K562 treated with DMSO at 1 percent for 48 hours (cell line): ENCODE results near the gene VMO1. TPM values are rescaled to one million over a fixed set of nuclear protein-coding genes. Genes with fewer than 3 reads are reported as not detected.

Experiments
- total RNA-seq: library from RNA; unstranded; fragments of 300-600 nt; gene quantifications from 2 replicates; pipeline ENCODE4 v1.2.3, GENCODE V29; 2022; ENCODE audit warnings: low replicate concordance; ENCODE audit errors: extremely low read depth

Gene VMO1
- total RNA-seq, result not detected in 2 replicates

DNA sequence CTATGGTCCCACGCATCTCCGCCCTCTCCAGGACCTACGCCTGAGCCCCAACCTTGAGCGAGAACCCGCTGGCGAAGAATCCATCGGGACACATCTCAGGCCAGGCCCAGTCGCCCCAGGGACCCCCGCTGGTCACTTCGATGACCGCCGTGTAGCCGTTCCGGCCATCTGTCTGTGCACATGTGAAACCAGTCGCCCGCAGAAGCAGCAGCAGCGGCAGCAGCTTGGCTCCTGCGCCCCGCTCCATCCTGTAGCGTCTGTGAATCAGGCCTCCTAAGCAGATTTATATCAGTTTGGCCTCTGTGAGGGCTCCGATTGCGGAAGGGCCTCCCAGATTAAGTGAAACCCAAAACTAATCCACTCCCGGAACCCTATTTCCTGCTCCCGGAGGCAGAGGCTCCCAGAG lies at the start of gene VMO1:
Gene VMO1, minus strand, starts transcription at position 259 of the 406 bp plus-strand sequence. Its CDS starts 12 bp downstream, at position 247.

DNA sequence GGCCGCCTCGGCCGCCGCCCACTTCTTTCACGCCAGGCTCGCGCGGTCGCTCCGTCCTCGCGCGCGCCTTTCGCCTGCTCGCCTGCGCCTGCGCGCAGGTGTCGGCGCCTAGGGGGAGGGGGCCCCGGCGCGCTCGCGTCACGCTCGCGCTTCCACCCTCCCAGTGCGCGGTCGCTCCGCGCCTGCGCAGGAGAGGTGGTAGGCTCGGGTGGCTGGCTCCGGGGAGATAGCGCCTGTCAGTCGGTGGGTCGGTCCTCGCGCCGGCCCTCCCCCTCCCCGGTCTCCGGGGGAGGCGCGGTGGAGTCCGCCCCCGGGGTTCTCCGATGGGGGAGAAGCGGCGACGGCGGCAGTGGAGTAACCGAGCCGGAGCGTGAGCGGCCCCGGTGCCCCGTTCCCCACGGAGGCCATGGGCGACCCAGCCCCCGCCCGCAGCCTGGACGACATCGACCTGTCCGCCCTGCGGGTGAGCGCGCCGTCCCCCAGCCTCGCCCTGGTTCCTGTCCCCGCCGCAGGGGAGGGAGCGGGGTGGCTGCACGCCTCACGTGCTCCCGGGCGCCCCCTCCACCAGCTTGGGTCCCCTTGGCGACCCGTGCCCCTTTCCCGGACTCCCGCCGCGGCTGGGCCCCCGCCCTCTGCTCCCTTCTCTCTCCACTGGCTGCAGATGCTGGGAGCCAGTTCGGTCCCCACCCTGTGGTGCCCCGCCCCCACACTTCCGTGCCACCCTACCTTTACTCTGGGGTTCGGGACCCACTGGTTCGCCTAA lies 47.2 kb upstream of the VMO1 start, which contains the start of gene MINK1:
Gene MINK1, plus strand, starts transcription at position 163 of the 763 bp plus-strand sequence. Its CDS starts 244 bp downstream, at position 407.

GRCh38 chr17:4806777-4807604 lies 20.8 kb upstream of the VMO1 start, which contains the start of gene PLD2:
Gene PLD2, plus strand, starts transcription at chr17:4807152. Its CDS starts 621 bp downstream, at chr17:4807773.

DNA sequence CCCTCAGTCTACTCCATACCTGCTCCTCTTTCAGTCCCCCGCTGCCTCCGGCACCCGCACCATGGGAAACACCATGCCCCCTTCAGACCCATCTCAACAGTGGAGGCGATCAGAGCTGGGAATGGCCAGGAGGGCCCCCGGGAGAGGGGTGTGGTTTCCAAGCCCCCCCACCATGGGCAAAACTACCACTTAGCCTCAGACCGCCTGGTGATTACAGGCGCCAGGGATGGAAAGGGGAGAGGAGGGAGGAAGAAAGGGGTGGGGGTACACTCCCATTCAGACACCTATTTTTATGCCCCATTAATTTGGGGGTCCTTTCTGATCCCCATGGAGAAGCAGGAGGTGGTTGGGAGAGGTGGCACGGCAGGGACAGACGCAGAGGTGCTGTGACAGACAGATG lies 16.1 kb upstream of the VMO1 start, which contains the start of gene C17orf114:
Gene C17orf114, minus strand, starts transcription at position 101 of the 400 bp plus-strand sequence.

GRCh38 chr17:4788807-4789700 lies 2.9 kb upstream of the VMO1 start, which contains the start of gene GLTPD2:
Gene GLTPD2, plus strand, starts transcription at chr17:4788964. Its CDS starts 48 bp downstream, at chr17:4789012.

GRCh38 chr17:4771519-4772234 lies 14.5 kb downstream of the VMO1 start, which contains the start of gene TM4SF5:
Gene TM4SF5, plus strand, starts transcription at chr17:4771886. Its CDS starts 37 bp downstream, at chr17:4771923.

GRCh38 chr17:4739122-4740024 lies 46.8 kb downstream of the VMO1 start, which contains the start of the genes CXCL16 and ZMYND15:
Gene CXCL16, minus strand, starts transcription at chr17:4739928. Its CDS starts 589 bp downstream, at chr17:4739339.
Gene ZMYND15, plus strand, starts transcription at chr17:4739833. Its CDS starts 716 bp downstream, at chr17:4740549.

Other genes starting within 250 kb of the VMO1 start
- not detected in 2 replicates for gene MYBBP1A, start 231.0 kb downstream of the VMO1 start, total RNA-seq
- not detected in 2 replicates for gene GGT6, start 225.8 kb downstream of the VMO1 start, total RNA-seq
- gene SMTNL2, start 201.8 kb downstream of the VMO1 start, total RNA-seq, result not detected in 2 replicates
- not detected in 2 replicates for gene ALOX15, start 144.7 kb downstream of the VMO1 start, total RNA-seq
- not detected in 2 replicates for gene PELP1, start 82.2 kb downstream of the VMO1 start, total RNA-seq
- gene ARRB2, start 75.7 kb downstream of the VMO1 start, total RNA-seq, result not detected in 2 replicates
- gene MED11, start 54.9 kb downstream of the VMO1 start, total RNA-seq, result not detected in 2 replicates
- gene ZMYND15, start 46.5 kb downstream of the VMO1 start, total RNA-seq, result not detected in 2 replicates
- gene CXCL16, start 46.4 kb downstream of the VMO1 start, total RNA-seq, result not detected in 2 replicates
- not detected in 2 replicates for gene TM4SF5, start 14.5 kb downstream of the VMO1 start, total RNA-seq
- gene GLTPD2, start 2.6 kb upstream of the VMO1 start, total RNA-seq, result not detected in 2 replicates
- gene PSMB6, start 9.8 kb upstream of the VMO1 start, total RNA-seq, result not detected in 2 replicates
- gene PLD2, start 20.8 kb upstream of the VMO1 start, total RNA-seq, result not detected in 2 replicates
- not detected in 2 replicates for gene MINK1, start 47.0 kb upstream of the VMO1 start, total RNA-seq
- not detected in 2 replicates for gene C17orf107, start 113.2 kb upstream of the VMO1 start, total RNA-seq
- not detected in 2 replicates for gene CHRNE, start 116.7 kb upstream of the VMO1 start, total RNA-seq
- gene GP1BA, start 145.9 kb upstream of the VMO1 start, total RNA-seq, result not detected in 2 replicates
- not detected in 2 replicates for gene SLC25A11, start 153.7 kb upstream of the VMO1 start, total RNA-seq
- not detected in 2 replicates for gene RNF167, start 153.9 kb upstream of the VMO1 start, total RNA-seq
- not detected in 2 replicates for gene PFN1, start 162.2 kb upstream of the VMO1 start, total RNA-seq
- not detected in 2 replicates for gene ENO3, start 164.8 kb upstream of the VMO1 start, total RNA-seq
- not detected in 2 replicates for gene SPAG7, start 181.5 kb upstream of the VMO1 start, total RNA-seq
- gene CAMTA2, start 201.3 kb upstream of the VMO1 start, total RNA-seq, result not detected in 2 replicates
- not detected in 2 replicates for gene INCA1, start 211.2 kb upstream of the VMO1 start, total RNA-seq
- gene KIF1C, start 211.6 kb upstream of the VMO1 start, total RNA-seq, result not detected in 2 replicates
- not detected in 2 replicates for gene SLC52A1, start 249.1 kb upstream of the VMO1 start, total RNA-seq